Esophagus (tissue), 2 donors: Measurements from ENCODE around the gene RPL18. TPM values are rescaled to one million over a fixed set of nuclear protein-coding genes. Genes with fewer than 3 reads are reported as not detected.
A peak's percentile ranks its signal among the peaks of the same experiment; 100 is the strongest.

Experiments
- H3K27ac ChIP-seq, 2 donors: one replicate each; pipeline ENCODE4 v1.5.1; 2013; ENCODE audit warnings: low read depth in 2 of 2, mild to moderate bottlenecking in 2 of 2, inconsistent platforms in 1 of 2, low read length in 1 of 2, moderate library complexity in 1 of 2
- H3K27me3 ChIP-seq, 2 donors: one replicate each; pipeline ENCODE4 v1.6.1; 2013; ENCODE audit warnings: low read length in 2 of 2, control low read depth in 1 of 2, mild to moderate bottlenecking in 1 of 2; ENCODE audit not compliant: insufficient read depth in 2 of 2, control insufficient read depth in 1 of 2
- H3K36me3 ChIP-seq, 2 donors: one replicate each; pipeline ENCODE4 v1.6.1; 2013; ENCODE audit warnings: low read length in 1 of 2; ENCODE audit not compliant: control insufficient read depth in 2 of 2, insufficient read depth in 2 of 2
- H3K4me1 ChIP-seq, 2 donors: one replicate each; pipeline ENCODE4 v1.6.1; 2013; ENCODE audit warnings: low read length in 1 of 2; ENCODE audit not compliant: control insufficient read depth in 2 of 2, insufficient read depth in 2 of 2
- H3K4me3 ChIP-seq, 2 donors: one replicate each; pipeline ENCODE4 v1.5.1; 2013; ENCODE audit warnings: low read length in 2 of 2, mild to moderate bottlenecking in 2 of 2, low read depth in 1 of 2, moderate library complexity in 1 of 2
- H3K9me3 ChIP-seq, 2 donors: one replicate each; pipeline ENCODE4 v1.6.1; 2013; ENCODE audit warnings: mild to moderate bottlenecking in 2 of 2, low read depth in 1 of 2, low read length in 1 of 2, moderate library complexity in 1 of 2; ENCODE audit not compliant: control insufficient read depth in 2 of 2, insufficient read depth in 1 of 2
- WGBS, 2 donors: extraction: QIAGEN DNeasy Blood & Tissue Kit; methylation state at CpG; one replicate each; pipeline ENCODE4 v1.1.7; 2013; 5-methylcytosine and 5-hydroxymethylcytosine counted together
- polyA plus RNA-seq, 2 donors: library from polyadenylated mRNA; stranded (reverse); fragments of 200-250 nt; gene quantifications; one replicate each; pipeline ENCODE4 v1.2.3, GENCODE V29; 2013
- donor health status: healthy with polysubstance abuse.
- donor health status: Bipolar disorder and iron deficiency.

RPL18 gene
- polyA plus RNA-seq, 2 donors: 2,667 to 2,860 TPM

DNA sequence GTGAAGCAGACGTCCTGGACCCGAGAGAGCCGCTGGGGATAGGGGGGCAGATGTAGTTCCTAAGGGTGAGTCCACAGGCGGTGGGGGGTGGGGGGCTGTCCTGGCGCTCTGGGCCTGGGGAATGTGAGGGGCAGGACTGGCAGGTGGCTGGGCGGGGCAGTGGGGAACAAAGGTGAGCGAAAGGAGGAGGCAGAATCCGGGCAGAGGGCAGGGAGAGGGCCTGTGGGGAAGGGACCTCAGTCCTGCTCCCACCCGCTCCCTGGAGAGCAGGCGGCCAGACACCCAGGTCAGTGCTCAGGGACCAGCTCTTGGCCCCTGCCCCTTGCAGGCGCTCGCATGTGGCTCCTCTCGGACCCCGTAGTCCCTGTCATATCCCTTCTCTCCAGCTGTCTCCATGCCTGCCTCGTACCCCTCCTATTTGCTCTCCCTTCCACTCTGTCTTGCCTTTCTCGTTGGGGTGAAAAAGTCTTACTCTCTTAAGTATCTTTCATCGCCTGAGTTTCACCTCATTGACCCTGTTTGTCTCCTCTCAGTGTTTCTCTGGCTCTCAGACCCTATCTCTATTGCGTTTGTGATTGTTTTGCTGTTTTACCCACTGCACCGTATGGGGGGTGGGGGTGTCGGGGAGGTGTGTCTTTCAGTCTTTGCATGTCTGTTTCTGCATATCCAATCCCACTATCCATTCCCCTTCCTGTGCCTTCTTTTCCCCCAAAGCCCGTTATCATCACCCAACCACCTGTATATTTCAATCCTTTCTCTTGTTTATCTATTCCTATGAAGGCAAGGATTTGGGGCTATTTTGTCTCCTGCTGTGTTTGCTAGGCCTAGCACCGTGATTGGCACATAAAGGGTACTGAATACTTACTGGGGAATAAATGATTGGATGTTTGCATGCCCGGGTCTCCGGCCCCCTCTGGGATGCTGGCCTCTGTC, 6.1 kb upstream of the RPL18 start:
- Histone ChIP-seq H3K9me3 (no peaks in the 10 kb centered on the region), H3K27ac (peak overlapping the region; percentile 69 to 88), H3K4me3 (no peak overlapping the region), H3K27me3 (no peaks in the 10 kb centered on the region), H3K4me1 (peaks cover 0 to 17% of the 10 kb centered on the region in 2 donors), H3K36me3 (peaks cover 0 to 6% of the 10 kb centered on the region in 2 donors)
- 51% methylated on average over 24 of the region's 24 CpGs for whole genome bisulfite sequencing, 2 donors

DNA sequence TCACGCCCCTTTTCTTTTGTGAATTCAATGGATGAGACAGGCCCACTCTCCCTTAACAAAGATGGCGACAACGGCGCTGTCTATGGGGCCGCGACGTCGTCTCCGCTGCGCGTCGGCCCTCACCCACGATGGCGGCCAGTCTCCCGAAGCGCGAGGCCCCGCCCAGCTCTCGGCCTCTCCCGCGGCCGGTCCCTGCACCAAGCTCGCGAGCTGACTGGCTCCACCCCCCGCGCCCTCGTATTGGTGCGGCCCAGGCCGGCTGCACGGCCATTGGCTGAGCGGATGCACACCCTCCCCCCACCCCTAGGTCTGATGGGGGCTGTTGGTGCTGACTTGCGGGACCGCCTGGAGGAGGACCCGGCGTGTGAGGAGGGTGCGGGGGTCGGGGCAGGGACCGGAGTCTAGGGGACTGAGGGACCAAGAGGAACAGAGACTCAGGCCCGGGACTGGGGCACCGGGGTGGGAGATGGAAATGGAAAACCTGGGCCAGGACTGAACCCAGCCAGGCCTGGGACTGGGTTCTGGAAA, 5.2 kb upstream of the RPL18 start:
- H3K27me3 ChIP-seq: no peaks in the 10 kb centered on the region
- peaks cover 0 to 14% of the 10 kb centered on the region in 2 donors for H3K4me1 ChIP-seq
- H3K36me3 ChIP-seq: peaks cover 0 to 2% of the 10 kb centered on the region in 2 donors
- H3K4me3 ChIP-seq: peak overlapping the region; percentile 48 to 53
- WGBS, 2 donors: 1% methylated on average over 40 of the region's 40 CpGs
- no peaks in the 10 kb centered on the region for H3K9me3 ChIP-seq
- peak overlapping the region; percentile 79 to 88 for H3K27ac ChIP-seq

DNA sequence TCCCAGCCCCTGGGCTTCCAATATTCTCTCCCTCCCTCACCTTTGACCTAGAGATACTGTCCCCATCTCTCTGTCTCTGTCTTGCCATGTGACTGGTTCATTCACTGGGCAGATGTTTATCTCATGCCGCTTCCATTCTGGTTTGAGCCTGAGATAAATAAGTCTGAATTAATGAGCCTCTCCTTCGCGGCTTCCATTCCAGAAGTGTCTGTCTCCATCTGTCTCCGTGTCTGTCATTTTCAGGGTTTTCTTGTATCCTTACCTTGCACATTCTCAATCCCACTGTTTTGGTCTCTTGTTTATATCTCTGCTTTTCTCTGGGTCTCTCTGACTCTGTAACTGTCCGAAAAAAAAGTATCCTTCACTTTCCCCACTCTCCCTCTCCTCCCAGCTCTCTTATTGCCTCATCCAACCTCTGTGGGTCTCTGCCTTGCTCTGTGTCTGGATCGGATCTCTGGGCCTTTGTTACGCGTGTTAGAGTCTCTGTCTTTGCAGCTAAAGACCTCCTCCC, 4.6 kb upstream of the RPL18 start:
- Histone ChIP-seq H3K4me3 (peak overlapping the region; percentile 23 to 48), H3K9me3 (no peaks in the 10 kb centered on the region), H3K36me3 (peaks cover 0 to 2% of the 10 kb centered on the region in 2 donors), H3K4me1 (peaks cover 0 to 14% of the 10 kb centered on the region in 2 donors), H3K27ac (peak overlapping the region; percentile 79 to 88), H3K27me3 (no peaks in the 10 kb centered on the region)
- WGBS, 2 donors: 18 to 21% methylated on average over 8 of the region's 8 CpGs

DNA sequence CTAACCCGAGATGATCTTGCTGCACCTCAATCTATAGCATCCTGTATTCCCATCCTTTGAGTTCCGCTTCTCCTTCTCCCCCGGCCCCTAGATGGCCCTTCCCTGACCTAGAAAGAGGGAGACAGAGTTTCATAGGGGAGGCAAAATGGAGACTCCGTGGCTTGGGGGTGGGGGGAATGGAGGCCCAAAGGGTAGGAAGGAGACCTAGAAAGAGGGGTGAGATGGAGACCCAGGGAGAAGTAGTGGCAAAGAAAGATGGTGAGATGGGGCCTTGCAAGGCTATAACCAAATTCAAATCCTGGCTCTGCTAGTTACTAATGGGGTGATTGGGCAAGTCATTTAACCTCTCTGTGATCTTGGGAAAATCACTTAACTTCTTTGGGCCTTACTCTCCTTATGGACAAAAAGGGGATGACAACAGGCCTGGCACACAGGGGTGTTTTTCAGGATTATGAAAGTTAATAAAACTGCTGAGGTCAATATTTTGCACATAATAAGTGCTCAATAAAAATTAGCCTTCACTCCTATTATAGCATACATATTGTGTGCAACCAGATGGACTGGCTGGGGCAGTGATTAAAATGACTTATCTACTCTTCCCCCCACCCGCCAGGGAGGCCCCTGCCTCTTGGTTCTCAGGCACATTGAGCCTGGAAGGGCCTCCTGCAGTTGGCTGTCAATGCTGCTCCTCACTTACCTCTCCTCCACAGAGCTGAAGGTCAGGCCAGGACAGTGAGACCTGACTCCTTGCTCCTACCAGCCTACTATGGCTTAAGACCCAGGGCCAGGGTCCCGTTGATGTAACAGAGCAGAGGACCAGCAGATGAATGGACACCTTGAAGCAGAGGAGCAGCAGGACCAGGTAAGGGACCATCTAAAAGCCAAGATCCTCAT, 961 bp upstream of the RPL18 start:
- H3K4me3 ChIP-seq: peak overlapping the region; percentile 48 to 91
- WGBS, 2 donors: 27 to 30% methylated on average over 6 of the region's 6 CpGs
- H3K27ac ChIP-seq: peak overlapping the region; percentile 93 to 98
- H3K9me3 ChIP-seq: no peaks in the 10 kb centered on the region
- H3K27me3 ChIP-seq: no peaks in the 10 kb centered on the region
- H3K36me3 ChIP-seq: peaks cover 11 to 28% of the 10 kb centered on the region in 2 donors
- H3K4me1 ChIP-seq: peaks cover 0 to 22% of the 10 kb centered on the region in 2 donors

DNA sequence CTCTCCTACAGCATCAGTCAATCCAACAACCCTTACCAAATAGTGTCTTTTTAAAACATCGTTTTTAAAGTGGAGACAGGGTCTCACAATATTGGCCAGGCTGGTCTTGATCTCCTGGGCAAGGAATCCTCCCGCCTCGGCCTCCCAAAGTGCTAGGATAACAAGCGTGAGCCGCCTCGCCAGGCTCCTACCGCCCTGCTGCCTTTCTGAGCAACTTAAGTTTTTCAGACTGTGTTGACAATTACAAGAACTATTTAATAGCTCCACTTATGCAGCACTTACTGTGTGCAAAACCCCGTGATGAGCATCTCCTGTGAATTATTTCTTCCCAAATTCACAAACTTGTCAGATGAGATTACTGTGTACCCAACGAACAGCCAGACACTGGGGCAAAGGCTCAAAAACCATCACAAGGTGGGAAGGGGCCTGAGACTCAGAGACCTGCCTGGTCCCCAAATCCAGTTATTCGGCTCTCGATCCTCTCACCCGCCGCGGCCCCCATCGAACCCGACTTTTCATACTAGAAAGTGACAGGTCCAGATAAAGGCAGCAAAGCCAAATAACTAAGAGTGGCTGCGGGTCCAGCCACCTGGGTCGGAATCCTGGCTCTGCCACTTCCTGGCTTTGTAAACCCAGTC, 581 bp downstream of the RPL18 start:
- H3K27ac ChIP-seq: peak overlapping the region; percentile 93 to 98
- H3K4me1 ChIP-seq: peaks cover 0 to 30% of the 10 kb centered on the region in 2 donors
- no peaks in the 10 kb centered on the region for H3K27me3 ChIP-seq
- WGBS, 2 donors: 1 to 2% methylated on average over 18 of the region's 18 CpGs
- peak overlapping the region; percentile 85 to 91 for H3K4me3 ChIP-seq
- H3K36me3 ChIP-seq: peaks cover 11 to 28% of the 10 kb centered on the region in 2 donors
- no peaks in the 10 kb centered on the region for H3K9me3 ChIP-seq

DNA sequence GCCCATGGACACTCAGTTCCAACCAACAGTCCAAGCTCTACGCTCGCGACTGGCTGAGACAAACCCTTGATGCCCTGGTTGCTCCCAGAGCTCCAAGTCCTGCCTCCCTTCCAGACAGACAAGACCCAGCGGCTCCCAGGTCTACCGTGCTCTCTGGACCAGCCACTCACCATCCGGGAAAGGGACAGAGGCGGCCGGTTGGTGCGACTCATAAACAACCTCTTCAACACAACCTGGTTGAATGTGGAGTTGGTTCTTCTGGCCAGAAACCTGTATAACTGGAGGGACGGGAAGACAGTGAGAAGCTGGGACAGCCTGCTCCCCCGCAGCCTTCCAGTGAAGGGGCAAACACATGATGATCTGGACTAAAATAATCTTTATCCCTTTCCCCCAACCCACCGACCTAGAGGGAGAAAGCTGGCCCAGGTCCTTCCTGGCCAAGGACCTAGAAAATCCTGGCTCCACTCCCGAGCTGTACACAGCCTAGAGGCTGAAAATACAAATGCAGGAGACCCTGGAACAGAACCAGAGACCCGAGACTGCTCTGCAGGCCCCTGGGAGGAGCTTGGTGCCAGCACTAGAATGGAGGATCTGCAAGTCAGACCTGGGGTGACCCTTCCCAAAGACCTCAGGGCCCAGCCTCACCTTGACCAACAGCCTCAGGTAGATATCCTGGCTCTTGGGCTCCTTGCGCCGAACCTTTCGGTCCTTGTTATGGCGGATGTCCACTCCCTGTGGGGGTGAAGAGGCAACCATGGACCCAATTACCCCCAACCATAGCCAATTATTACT, 1.6 kb downstream of the RPL18 start:
- 38% methylated on average over 18 of the region's 18 CpGs for WGBS, 2 donors
- no peaks in the 10 kb centered on the region for H3K9me3 ChIP-seq
- peak overlapping the region; percentile 88 to 93 for H3K27ac ChIP-seq
- no peaks in the 10 kb centered on the region for H3K27me3 ChIP-seq
- peaks cover 11 to 28% of the 10 kb centered on the region in 2 donors for H3K36me3 ChIP-seq
- H3K4me1 ChIP-seq: peaks cover 0 to 31% of the 10 kb centered on the region in 2 donors
- peak overlapping the region; percentile 85 to 91 for H3K4me3 ChIP-seq

DNA sequence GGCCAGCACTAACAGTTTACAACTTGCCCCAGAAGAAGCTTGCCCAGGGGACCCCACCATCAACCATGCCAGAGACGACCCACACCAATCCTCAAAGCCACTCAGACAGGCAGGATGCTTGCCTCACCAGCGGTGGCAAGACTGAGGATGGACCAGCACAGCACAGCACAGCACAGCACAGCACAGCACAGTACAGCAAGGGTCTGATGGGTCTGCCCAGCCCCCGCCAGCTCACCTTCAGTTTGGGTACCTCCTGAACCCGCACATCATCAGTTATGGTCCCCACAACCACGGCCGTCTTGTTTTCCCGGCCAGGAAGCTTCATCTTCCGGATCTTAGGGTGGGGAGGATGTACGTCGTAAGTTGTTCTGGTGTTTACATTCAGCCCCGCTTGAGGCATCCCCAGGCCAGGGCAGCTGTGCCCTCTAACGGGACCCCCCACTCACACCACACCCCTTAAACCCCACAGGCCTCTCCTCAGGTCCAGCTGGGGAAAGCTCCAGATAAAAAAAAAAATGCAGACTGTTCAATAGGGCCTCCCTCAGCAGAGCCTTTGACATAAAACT, 2.4 kb downstream of the RPL18 start:
- Histone ChIP-seq H3K36me3 (peaks cover 11 to 28% of the 10 kb centered on the region in 2 donors), H3K4me3 (peak overlapping the region; percentile 39 to 91), H3K9me3 (no peaks in the 10 kb centered on the region), H3K27me3 (no peaks in the 10 kb centered on the region), H3K27ac (peak overlapping the region; percentile 88 to 93), H3K4me1 (peaks cover 0 to 31% of the 10 kb centered on the region in 2 donors)
- 46 to 51% methylated on average over 12 of the region's 12 CpGs for WGBS, 2 donors

DNA sequence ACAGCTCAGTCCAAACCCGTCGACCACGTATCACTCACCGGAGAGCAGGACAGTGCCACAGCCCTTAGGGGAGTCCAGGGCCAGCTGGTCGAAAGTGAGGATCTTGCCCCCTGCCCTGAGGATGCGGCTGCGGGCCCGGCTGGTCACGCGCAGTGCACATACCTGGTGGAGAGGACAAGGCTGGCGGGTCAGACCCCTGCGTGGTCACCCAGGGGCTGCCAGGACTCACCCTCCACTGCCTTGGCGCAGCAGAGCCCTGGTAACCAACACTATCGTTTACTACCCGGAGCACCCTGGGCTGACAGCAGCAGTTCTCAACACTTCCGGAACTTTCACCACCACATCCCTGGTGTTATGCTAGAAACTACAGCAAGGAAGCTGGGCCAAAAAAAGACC, 2.9 kb downstream of the RPL18 start:
- H3K4me3 ChIP-seq: peak overlapping the region in 1 of 2 donors; percentile 18
- H3K27ac ChIP-seq: peak overlapping the region; percentile 84 to 88
- peaks cover 0 to 31% of the 10 kb centered on the region in 2 donors for H3K4me1 ChIP-seq
- no peaks in the 10 kb centered on the region for H3K27me3 ChIP-seq
- peaks cover 11 to 28% of the 10 kb centered on the region in 2 donors for H3K36me3 ChIP-seq
- no peaks in the 10 kb centered on the region for H3K9me3 ChIP-seq
- 74 to 77% methylated on average over 15 to 16 of the region's 16 CpGs for WGBS, 2 donors
